RWPE1 (cell line): ENCODE results near the gene AKAP9.

Experiments
- CTCF ChIA-PET: fragments of 350-600 bp; sonication (Branson Sonifier 250); formaldehyde crosslinking; extraction: SDS; loops from one replicate; lab custom pipeline; 2021; lab: Yijun Ruan, JAX
- POLR2A ChIA-PET: fragments of 400-600 bp; formaldehyde crosslinking; extraction: SDS; loops from one replicate; lab custom pipeline; 2020; ENCODE audit warnings: antibody characterized with exemption; ENCODE audit not compliant: low non-redundant PET; lab: Yijun Ruan, JAX
- DNase-seq: peaks from one replicate; pipeline ENCODE4 v3.0.0; 2012; ENCODE audit warnings: low spot score
- H3K27ac ChIP-seq: fragments of 450-650 bp; 2 replicates; pipeline ENCODE4 v1.5.1; 2017
- CTCF ChIP-seq: fragments of 450-650 bp; conservative IDR thresholded peaks from 2 replicates; pipeline ENCODE4 v1.5.1; 2017; ENCODE audit warnings: low read depth, mild to moderate bottlenecking

AKAP9 gene

DNA sequence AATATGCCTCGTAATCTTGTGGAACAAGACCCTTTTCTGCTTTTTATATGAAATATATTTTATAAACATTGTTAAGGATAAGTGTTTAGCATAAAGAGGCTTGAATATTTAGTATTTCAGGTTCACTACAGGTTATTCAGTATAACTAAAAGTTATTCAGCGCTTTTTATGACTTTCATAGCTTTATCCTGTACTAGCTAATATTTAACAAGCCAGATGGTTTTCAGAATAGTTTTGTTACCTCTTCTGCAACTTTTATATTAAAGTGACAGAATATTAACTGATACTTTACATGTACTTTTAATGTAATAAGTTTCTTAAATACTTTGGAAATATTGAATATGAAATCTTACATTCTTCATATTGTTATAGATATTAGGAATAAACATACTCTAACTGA is 118.2 kb downstream of the AKAP9 start:
- CTCF ChIA-PET = no interaction called here
- no peak overlapping the region for H3K27ac ChIP-seq
- DNase-seq = no peak
- TF ChIP-seq CTCF = no peak
- POLR2A ChIA-PET = no interaction called here

- no peak overlapping the region for H3K27ac ChIP-seq
- no peak for TF ChIP-seq CTCF
- CTCF ChIA-PET = interaction anchor here (0.6 to 1.1 kb wide), 3 partner anchors 9 to 55 kb away, joined by 3 read pairs; no protein-coding TSS in a partner anchor
- POLR2A ChIA-PET = no interaction called here
- DNase-seq = peak; percentile 20
These were observed 120.5 kb downstream of the AKAP9 start for GRCh38 chr7:92061154-92061553.

GRCh38 chr7:92064438-92065029 is 123.9 kb downstream of the AKAP9 start:
- POLR2A ChIA-PET = no interaction called here
- H3K27ac ChIP-seq = no peak overlapping the region
- CTCF ChIA-PET = interaction anchor here (0.6 to 0.7 kb wide), 2 partner anchors 119 to 348 kb away, joined by 4 to 5 read pairs; no protein-coding TSS in a partner anchor
- no peak for TF ChIP-seq CTCF
- no peak for DNase-seq

- TF ChIP-seq CTCF = no peak
- no peak for DNase-seq
- H3K27ac ChIP-seq = no peak overlapping the region
- CTCF ChIA-PET = no interaction called here
- POLR2A ChIA-PET = no interaction called here
These were observed 130.4 kb downstream of the AKAP9 start for GRCh38 chr7:92071032-92071431.

GRCh38 chr7:92072121-92072520 is 131.5 kb downstream of the AKAP9 start:
- CTCF ChIA-PET = no interaction called here

DNA sequence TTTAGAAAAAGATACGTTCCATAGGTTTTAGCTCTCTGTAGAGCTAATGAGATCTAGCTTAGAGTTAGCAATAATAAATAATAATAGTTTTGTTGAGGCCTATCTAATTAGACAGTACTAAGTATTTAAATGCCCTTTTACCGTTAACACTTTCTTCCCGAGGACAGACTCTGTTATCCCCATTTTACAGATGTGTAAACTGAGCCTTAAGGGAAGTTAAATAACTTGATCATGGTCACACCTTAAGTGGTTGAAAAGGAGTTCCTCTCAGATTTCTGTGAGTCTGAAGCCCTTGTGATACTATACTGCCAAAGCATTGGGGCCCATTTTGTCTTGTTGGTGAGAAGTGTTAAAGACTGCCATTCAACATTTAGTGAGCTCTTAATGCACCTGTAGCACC is 132.0 kb downstream of the AKAP9 start:
- no peak overlapping the region for H3K27ac ChIP-seq
- no peak for TF ChIP-seq CTCF
- DNase-seq = no peak
- ChIA-PET POLR2A (no interaction called here), CTCF (no interaction called here)

More at GRCh38 chr7:92072121-92072520, 131.5 kb downstream of the AKAP9 start:
- no peak for DNase-seq
- POLR2A ChIA-PET = no interaction called here
- no peak for TF ChIP-seq CTCF
- no peak overlapping the region for H3K27ac ChIP-seq
